NT2/D1 (cell line): ENCODE results near the gene VCL.

ENCODE experiments used
- SUZ12 ChIP-seq: IDR thresholded peaks from 2 replicates; pipeline ENCODE4 v1.6.1; 2011; ENCODE audit not compliant: insufficient read length, insufficient read depth; ENCODE audit errors: extremely low read depth
- YY1 ChIP-seq: IDR thresholded peaks from 2 replicates; pipeline ENCODE4 v1.6.1; 2011; ENCODE audit not compliant: insufficient read length, insufficient read depth
- ZNF274 ChIP-seq: IDR thresholded peaks from 2 replicates; pipeline ENCODE4 v1.6.1; 2011; ENCODE audit warnings: mild to moderate bottlenecking, low read depth, low read length

- no peak for TF ChIP-seq ZNF274
- TF ChIP-seq YY1 = no peak
- no peak for TF ChIP-seq SUZ12
Observed at GRCh38 chr10:74067373-74068352, 69.7 kb downstream of the VCL start.
